Measurements from ENCODE around the gene OR10J1. TPM values are rescaled to one million over a fixed set of nuclear protein-coding genes. Genes with fewer than 3 reads are reported as not detected.
"Not testable (repeated sequence)": the region's sequence is repeated elsewhere in the genome, so short reads cannot be mapped to it uniquely, and the experiment has no call there.

The OR10J1 gene
- total RNA-seq, 1 donor = not detected

DNA sequence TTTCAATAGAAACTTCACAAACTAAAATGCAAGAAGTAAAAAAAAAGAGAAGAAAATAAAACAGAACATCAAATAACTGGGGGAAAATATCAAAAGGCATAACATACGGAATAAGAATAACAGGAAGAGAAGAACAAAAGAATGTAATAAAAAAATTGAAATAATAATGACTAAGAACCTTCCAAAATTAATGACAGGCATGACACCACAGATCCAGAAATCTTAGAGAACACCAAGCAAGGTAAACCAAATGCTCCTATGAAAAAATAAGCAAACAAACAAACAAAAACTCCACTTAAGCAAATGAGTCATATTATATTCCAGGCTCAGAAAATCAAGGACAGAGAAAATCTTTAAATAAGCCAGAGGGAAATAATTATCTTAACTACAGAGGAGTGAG is 8.7 kb downstream of the OR10J1 start:
- TF ChIP-seq, protein P1, sequence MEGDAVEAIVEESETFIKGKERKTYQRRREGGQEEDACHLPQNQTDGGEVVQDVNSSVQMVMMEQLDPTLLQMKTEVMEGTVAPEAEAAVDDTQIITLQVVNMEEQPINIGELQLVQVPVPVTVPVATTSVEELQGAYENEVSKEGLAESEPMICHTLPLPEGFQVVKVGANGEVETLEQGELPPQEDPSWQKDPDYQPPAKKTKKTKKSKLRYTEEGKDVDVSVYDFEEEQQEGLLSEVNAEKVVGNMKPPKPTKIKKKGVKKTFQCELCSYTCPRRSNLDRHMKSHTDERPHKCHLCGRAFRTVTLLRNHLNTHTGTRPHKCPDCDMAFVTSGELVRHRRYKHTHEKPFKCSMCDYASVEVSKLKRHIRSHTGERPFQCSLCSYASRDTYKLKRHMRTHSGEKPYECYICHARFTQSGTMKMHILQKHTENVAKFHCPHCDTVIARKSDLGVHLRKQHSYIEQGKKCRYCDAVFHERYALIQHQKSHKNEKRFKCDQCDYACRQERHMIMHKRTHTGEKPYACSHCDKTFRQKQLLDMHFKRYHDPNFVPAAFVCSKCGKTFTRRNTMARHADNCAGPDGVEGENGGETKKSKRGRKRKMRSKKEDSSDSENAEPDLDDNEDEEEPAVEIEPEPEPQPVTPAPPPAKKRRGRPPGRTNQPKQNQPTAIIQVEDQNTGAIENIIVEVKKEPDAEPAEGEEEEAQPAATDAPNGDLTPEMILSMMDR (IDR thresholded peaks at IDR 0.05; ENCODE audit: insufficient read depth, low read length) = no peak

DNA sequence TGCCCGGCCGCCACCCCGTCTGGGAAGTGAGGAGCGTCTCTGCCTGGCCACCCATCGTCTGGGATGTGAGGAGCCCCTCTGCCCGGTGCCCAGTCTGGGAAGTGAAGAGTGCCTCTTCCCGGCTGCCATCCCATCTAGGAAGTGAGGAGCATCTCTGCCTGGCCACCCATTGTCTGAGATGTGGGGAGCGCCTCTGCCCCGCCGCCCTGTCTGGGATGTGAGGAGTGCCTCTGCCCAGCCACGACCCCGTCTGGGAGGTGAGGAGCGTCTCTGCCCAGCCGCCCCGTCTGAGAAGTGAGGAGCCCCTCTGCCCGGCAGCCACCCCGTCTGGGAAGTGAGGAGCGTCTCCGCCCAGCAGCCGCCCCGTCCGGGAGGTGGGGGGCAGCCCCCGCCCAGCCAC is 10.1 kb downstream of the OR10J1 start:
- DNase-seq (ENCODE audit: low read depth); H3K4me3 ChIP-seq (ENCODE audit: low read depth, low read length): not testable (repeated sequence)

More for the DNA sequence above, 8.7 kb downstream of the OR10J1 start:
- H3K4me3 ChIP-seq (ENCODE audit: low read depth, low read length) = no peak overlapping the region
- no peak for DNase-seq (ENCODE audit: low read depth)

DNA sequence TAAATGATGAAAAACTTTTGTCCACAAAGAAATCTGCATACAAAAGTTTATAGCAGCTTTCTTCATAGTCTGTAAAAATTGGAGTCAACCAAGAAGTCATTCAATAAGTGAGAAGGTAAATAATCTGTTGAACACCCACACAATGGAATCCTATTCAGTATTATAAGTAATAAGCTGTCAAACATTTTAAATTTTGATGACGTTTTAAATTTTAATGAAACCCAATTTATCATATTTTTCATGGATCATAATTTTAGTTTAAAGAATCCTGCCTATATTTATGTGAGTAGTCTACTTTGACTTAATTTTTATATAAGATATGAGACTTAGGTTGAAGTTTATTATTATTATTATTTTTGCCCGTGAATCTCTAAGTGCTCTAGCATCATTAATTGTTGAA is 20.0 kb downstream of the OR10J1 start:
- TF ChIP-seq, protein P1 (IDR thresholded peaks at IDR 0.05; ENCODE audit: insufficient read depth, low read length) = no peak

DNA sequence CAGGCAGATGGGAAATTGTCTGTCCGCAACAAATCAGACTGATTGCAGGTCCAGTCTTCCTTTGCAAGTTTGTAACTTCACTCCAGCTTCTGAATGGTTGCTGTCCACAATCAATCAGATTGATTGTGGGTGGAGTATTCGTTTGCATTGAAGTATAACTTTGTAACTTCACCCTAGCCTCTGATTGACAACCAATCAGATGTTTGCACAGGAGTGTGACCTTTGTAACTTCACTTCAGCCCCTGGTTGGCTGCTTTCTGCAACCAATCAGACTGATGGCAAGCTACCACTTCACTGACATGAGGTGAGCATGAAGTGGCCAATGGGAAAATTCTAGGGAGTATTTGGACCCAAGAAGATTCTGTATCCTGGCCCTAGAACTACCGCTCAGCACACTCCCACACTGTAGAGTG is 25.7 kb downstream of the OR10J1 start:
- no peak overlapping the region for H3K4me3 ChIP-seq (ENCODE audit: low read depth, low read length)
- DNase-seq (ENCODE audit: low read depth) = no peak
- TF ChIP-seq, protein P1 (IDR thresholded peaks at IDR 0.05; ENCODE audit: insufficient read depth, low read length) = no peak

More for the DNA sequence above, 20.0 kb downstream of the OR10J1 start:
- H3K4me3 ChIP-seq (ENCODE audit: low read depth, low read length) = no peak overlapping the region
- DNase-seq (ENCODE audit: low read depth) = no peak

GRCh38 chr1:159468321-159468720 is 28.8 kb downstream of the OR10J1 start:
- TF ChIP-seq, protein P1 (IDR thresholded peaks at IDR 0.05; ENCODE audit: insufficient read depth, low read length) = no peak
- no peak overlapping the region for H3K4me3 ChIP-seq (ENCODE audit: low read depth, low read length)
- DNase-seq (ENCODE audit: low read depth) = no peak

GRCh38 chr1:159469921-159470533 is 30.5 kb downstream of the OR10J1 start:
- TF ChIP-seq, protein P1 (IDR thresholded peaks at IDR 0.05; ENCODE audit: insufficient read depth, low read length) = no peak
- H3K4me3 ChIP-seq (ENCODE audit: low read depth, low read length) = no peak overlapping the region
- DNase-seq (ENCODE audit: low read depth) = no peak

DNA sequence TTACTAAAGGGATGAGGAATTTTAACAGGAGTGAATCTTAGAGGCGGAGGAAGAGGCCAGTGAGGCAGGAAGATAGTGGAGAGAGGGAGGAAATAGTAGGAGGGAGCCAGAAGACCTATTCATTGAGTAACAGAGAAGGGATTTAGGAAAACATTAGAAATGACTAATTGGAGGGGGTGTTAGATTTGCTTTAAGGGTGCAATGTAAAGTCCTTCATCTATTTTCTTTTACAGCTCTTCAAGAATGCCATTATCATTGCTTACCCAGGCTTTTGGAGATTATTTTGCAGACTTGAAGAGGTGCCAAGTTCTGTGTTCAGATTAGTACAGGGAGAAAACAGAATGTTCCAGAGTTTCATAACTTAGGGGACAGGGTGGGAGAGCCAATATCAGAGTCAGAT is 33.8 kb downstream of the OR10J1 start:
- DNase-seq (ENCODE audit: low read depth) = no peak
- TF ChIP-seq, protein P1 (IDR thresholded peaks at IDR 0.05; ENCODE audit: insufficient read depth, low read length) = no peak
- no peak overlapping the region for H3K4me3 ChIP-seq (ENCODE audit: low read depth, low read length)

Data from fibroblast of the aortic adventitia (primary cell).